Retinal pigment epithelial cell (primary cell): Measurements from ENCODE around the gene KRTAP5-5.
"Not testable (repeated sequence)": the region's sequence is repeated elsewhere in the genome, so short reads cannot be mapped to it uniquely, and the experiment has no call there.

Experiments
- DNase-seq: peaks from one replicate; pipeline ENCODE4 v3.0.0-alpha.2; 2010; ENCODE audit warnings: low read depth
- H3K4me3 ChIP-seq: 2 replicates; pipeline ENCODE4 v1.5.1; 2011; ENCODE audit warnings: mild to moderate bottlenecking, low read length, control low read depth, moderate library complexity
- CTCF ChIP-seq: conservative IDR thresholded peaks from 2 replicates; pipeline ENCODE4 v1.5.1; 2011; ENCODE audit warnings: low read depth, low read length, control low read depth, inconsistent platforms

KRTAP5-5 gene

GRCh38 chr11:1659506-1659905 lies 29.9 kb downstream of the KRTAP5-5 start:
- DNase-seq = no peak
- H3K4me3 ChIP-seq = no peak overlapping the region
- no peak for TF ChIP-seq CTCF

GRCh38 chr11:1660111-1660867 lies 30.7 kb downstream of the KRTAP5-5 start:
- no peak overlapping the region for H3K4me3 ChIP-seq
- TF ChIP-seq CTCF = no peak
- DNase-seq = no peak

GRCh38 chr11:1661454-1662269 lies 32.1 kb downstream of the KRTAP5-5 start:
- DNase-seq = not testable (repeated sequence)

GRCh38 chr11:1662699-1663283 lies 33.2 kb downstream of the KRTAP5-5 start:
- H3K4me3 ChIP-seq, DNase-seq: not testable (repeated sequence)

More at GRCh38 chr11:1661454-1662269, 32.1 kb downstream of the KRTAP5-5 start:
- H3K4me3 ChIP-seq = not testable (repeated sequence)

DNA sequence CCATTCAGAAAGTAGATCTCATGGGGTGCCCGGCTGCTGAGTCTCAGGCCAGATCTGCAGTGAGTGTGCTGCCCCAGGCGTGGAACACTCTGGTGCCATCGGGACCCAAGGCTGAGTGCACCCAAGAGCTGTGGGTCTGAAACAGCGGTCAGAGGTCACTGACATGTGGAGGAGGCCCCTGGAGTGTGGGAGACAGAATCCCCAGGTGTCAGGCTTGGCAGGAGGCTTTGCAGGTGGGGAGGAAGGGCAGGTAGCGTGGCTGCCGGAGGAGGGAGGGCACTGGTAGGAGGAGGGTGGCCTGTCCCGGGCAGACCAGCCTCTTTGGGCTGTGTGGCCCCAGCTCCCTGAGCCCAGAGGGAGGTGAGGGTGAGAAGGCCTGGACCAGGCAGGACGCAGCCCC lies 35.7 kb downstream of the KRTAP5-5 start:
- no peak for TF ChIP-seq CTCF

GRCh38 chr11:1667121-1667850 lies 37.7 kb downstream of the KRTAP5-5 start:
- DNase-seq = no peak
- no peak for TF ChIP-seq CTCF
- no peak overlapping the region for H3K4me3 ChIP-seq

More for the DNA sequence above, 35.7 kb downstream of the KRTAP5-5 start:
- H3K4me3 ChIP-seq = no peak overlapping the region
- DNase-seq = no peak

DNA sequence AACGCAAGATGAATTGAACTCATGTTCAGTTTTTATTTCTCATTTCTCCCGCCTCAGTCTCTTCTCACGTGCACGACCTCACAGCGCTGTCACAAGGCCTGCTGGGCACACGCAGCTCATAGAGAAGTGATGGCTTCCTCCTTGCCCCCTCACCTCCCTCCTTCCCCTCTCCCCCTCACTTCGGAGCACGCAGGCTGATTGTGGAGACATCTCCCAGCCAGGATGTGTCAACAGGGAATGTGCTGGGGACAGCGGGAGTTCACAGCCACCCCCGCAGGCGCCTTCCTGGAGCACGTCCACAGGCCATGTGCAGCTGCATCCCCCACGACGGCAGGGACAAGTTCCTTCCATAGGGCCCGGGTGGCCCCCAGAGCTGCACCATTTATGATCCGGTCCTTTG lies 38.3 kb downstream of the KRTAP5-5 start:
- no peak overlapping the region for H3K4me3 ChIP-seq
- TF ChIP-seq CTCF = no peak
- no peak for DNase-seq
